Subcutaneous adipose tissue (tissue), 4 donors: ENCODE measurements around the gene MRPS7. TPM values are rescaled to one million over a fixed set of nuclear protein-coding genes. Genes with fewer than 3 reads are reported as not detected.

Source experiments
- CTCF ChIP-seq: fragments of 450-650 bp; IDR thresholded peaks from one replicate; pipeline ENCODE4 v1.5.1; 2016; ENCODE audit warnings: low read depth, mild to moderate bottlenecking, control low read depth, antibody characterized with exemption, moderate library complexity
- total RNA-seq, 4 donors: library from RNA; depleted of rRNA; stranded (reverse); fragments of >200 nt; gene quantifications; one replicate each; pipeline ENCODE4 v1.1.0, GENCODE V29; 2016

MRPS7 gene
- total RNA-seq, 4 donors from 2014 or later, result 25.7 to 42.8 (median 38.5) TPM

- TF ChIP-seq CTCF, result no peak
Measured at GRCh38 chr17:75263055-75263454, 1.4 kb downstream of the MRPS7 start.

GRCh38 chr17:75265614-75266315 is 4.1 kb downstream of the MRPS7 start:
- no peak for TF ChIP-seq CTCF

- TF ChIP-seq CTCF, result no peak
Measured at GRCh38 chr17:75266316-75267152, 4.9 kb downstream of the MRPS7 start.

- no peak for TF ChIP-seq CTCF
Measured at GRCh38 chr17:75267153-75267410, 5.4 kb downstream of the MRPS7 start.

- TF ChIP-seq CTCF, result no peak
Measured at GRCh38 chr17:75267411-75268232, 5.9 kb downstream of the MRPS7 start.

GRCh38 chr17:75269844-75270217 is 8.2 kb downstream of the MRPS7 start:
- TF ChIP-seq CTCF, result no peak

GRCh38 chr17:75270218-75270965 is 8.7 kb downstream of the MRPS7 start:
- TF ChIP-seq CTCF, result no peak
